Astrocyte of the cerebellum (primary cell): ENCODE results near the gene TMEM266.
A peak's percentile ranks its signal among the peaks of the same experiment; 100 is the strongest.

Experiments used
- DNase-seq: peaks from one replicate; pipeline ENCODE4 v3.0.0-alpha.2; 2011; ENCODE audit warnings: low read depth
- H3K4me3 ChIP-seq: 2 replicates; pipeline ENCODE4 v1.5.1; 2011; ENCODE audit warnings: mild to moderate bottlenecking, low read depth, low read length, moderate library complexity
- CTCF ChIP-seq: IDR thresholded peaks from 2 replicates; pipeline ENCODE4 v1.5.1; 2012; ENCODE audit warnings: low read length, low read depth, moderate library complexity, mild to moderate bottlenecking; ENCODE audit errors: missing control alignments
- in situ Hi-C: cut with HindIII; loops from 2 replicates; pipeline ENCODE4 v1.10.0; 2017; ENCODE audit warnings: low sequenced_read_pairs

The TMEM266 gene

GRCh38 chr15:76251717-76252116 lies 191.9 kb downstream of the TMEM266 start:
- in situ Hi-C loops, result no loop called here
- no peak overlapping the region for H3K4me3 ChIP-seq
- no peak for TF ChIP-seq CTCF
- no peak for DNase-seq

- no peak for TF ChIP-seq CTCF
- DNase-seq, result no peak
- in situ Hi-C loops, result no loop called here
- H3K4me3 ChIP-seq, result no peak overlapping the region
These were observed 192.5 kb downstream of the TMEM266 start for GRCh38 chr15:76252249-76252648.

- in situ Hi-C loops, result no loop called here
- DNase-seq, result peak; percentile 65
- no peak for TF ChIP-seq CTCF
- no peak overlapping the region for H3K4me3 ChIP-seq
These were observed 194.1 kb downstream of the TMEM266 start for GRCh38 chr15:76253691-76254473.
